Mesendoderm (in vitro differentiated cells): Measurements from ENCODE around the gene PKN3. TPM values are rescaled to one million over a fixed set of nuclear protein-coding genes. Genes with fewer than 3 reads are reported as not detected.

ENCODE experiments used
- DNase-seq: peaks from one replicate; pipeline ENCODE4 v3.0.0; 2013
- H2AK5ac ChIP-seq: 2 replicates; pipeline ENCODE4 v1.6.1; 2013; ENCODE audit warnings: low read length, inconsistent platforms
- H2BK120ac ChIP-seq: 2 replicates; pipeline ENCODE4 v1.6.1; 2013; ENCODE audit warnings: low read depth, mild to moderate bottlenecking, low read length, moderate library complexity, mixed read lengths
- H2BK15ac ChIP-seq: replicated peaks from 2 replicates; pipeline ENCODE4 v1.6.1; 2013; ENCODE audit warnings: low read depth, mild to moderate bottlenecking, moderate library complexity
- H2BK5ac ChIP-seq: 2 replicates; pipeline ENCODE4 v1.6.1; 2013; ENCODE audit warnings: low read length, inconsistent platforms
- H3K18ac ChIP-seq: 2 replicates; pipeline ENCODE4 v1.6.1; 2013; ENCODE audit warnings: mild to moderate bottlenecking, low read length, mixed read lengths
- H3K23ac ChIP-seq: one replicate; pipeline ENCODE4 v1.6.1; 2013; ENCODE audit warnings: low read length
- H3K27ac ChIP-seq: 2 replicates; pipeline ENCODE4 v1.5.1; 2013; ENCODE audit warnings: low read depth, mild to moderate bottlenecking, inconsistent platforms, low read length, moderate library complexity
- H3K27me3 ChIP-seq: 2 replicates; pipeline ENCODE4 v1.6.1; 2013; ENCODE audit warnings: low read length, control low read depth, mild to moderate bottlenecking, inconsistent platforms; ENCODE audit not compliant: insufficient read depth, poor library complexity
- H3K36me3 ChIP-seq: 2 replicates; pipeline ENCODE4 v1.6.1; 2013; ENCODE audit warnings: low read length, inconsistent platforms; ENCODE audit not compliant: control insufficient read depth, insufficient read depth
- H3K4ac ChIP-seq: one replicate; pipeline ENCODE4 v1.6.1; 2013; ENCODE audit warnings: low read depth, mild to moderate bottlenecking, low read length, moderate library complexity
- H3K4me1 ChIP-seq: 2 replicates; pipeline ENCODE4 v1.6.1; 2013; ENCODE audit warnings: low read depth, low read length, inconsistent platforms; ENCODE audit not compliant: control insufficient read depth
- H3K4me2 ChIP-seq: 2 replicates; pipeline ENCODE4 v1.6.1; 2013; ENCODE audit warnings: low read length
- H3K4me3 ChIP-seq: 2 replicates; pipeline ENCODE4 v1.5.1; 2013; ENCODE audit warnings: mild to moderate bottlenecking, low read length
- H3K56ac ChIP-seq: one replicate; pipeline ENCODE4 v1.6.1; 2013; ENCODE audit warnings: low read length
- H3K79me1 ChIP-seq: 2 replicates; pipeline ENCODE4 v1.6.1; 2013; ENCODE audit warnings: low read length, inconsistent platforms
- H3K79me2 ChIP-seq: 2 replicates; pipeline ENCODE4 v1.6.1; 2013; ENCODE audit warnings: mild to moderate bottlenecking, low read length; ENCODE audit not compliant: control insufficient read depth, insufficient read depth
- H3K9ac ChIP-seq: 2 replicates; pipeline ENCODE4 v1.6.1; 2013; ENCODE audit warnings: low read length, inconsistent platforms
- H4K5ac ChIP-seq: one replicate; pipeline ENCODE4 v1.6.1; 2013; ENCODE audit warnings: low read length
- H4K8ac ChIP-seq: one replicate; pipeline ENCODE4 v1.6.1; 2013; ENCODE audit warnings: low read depth, mild to moderate bottlenecking, control low read depth, low read length, moderate library complexity
- whole genome bisulfite sequencing: extraction: QIAGEN DNeasy Blood & Tissue Kit; methylation state at CpG from one replicate; pipeline ENCODE4 v1.1.7; 2013; ENCODE audit warnings: low lambda C conversion rate, missing lambda C conversion rate; ENCODE audit not compliant: insufficient coverage; ENCODE audit errors: extremely low coverage; 5-methylcytosine and 5-hydroxymethylcytosine counted together
- polyA plus RNA-seq, 2 experiments: library from polyadenylated mRNA; stranded (reverse); fragments of 200-250 nt; gene quantifications; one replicate each; pipeline ENCODE4 v1.2.3, GENCODE V29; 2013

The PKN3 gene
- polyA plus RNA-seq (2013, experiment 1 of 2) = 5.9 TPM
- polyA plus RNA-seq (2013, experiment 2 of 2) = 5.8 TPM

GRCh38 chr9:128702445-128702948, at the start of gene PKN3:
Gene PKN3 (plus strand): TSS chr9:128702503. CDS start chr9:128702916, 413 bp downstream.
- H3K27me3 ChIP-seq = no peaks in the 10 kb centered on the region
- peak within 1 kb of the TSS; percentile 60 for H3K27ac ChIP-seq

GRCh38 chr9:128653908-128654307, 48.4 kb upstream of the PKN3 start:
- H3K79me2 ChIP-seq = no peaks in the 10 kb centered on the region
- no peak overlapping the region for H2BK15ac ChIP-seq
- no peak overlapping the region for H4K8ac ChIP-seq
- peaks cover 2% of the 10 kb centered on the region for H3K79me1 ChIP-seq
- H3K4ac ChIP-seq = no peak overlapping the region
- no peak overlapping the region for H4K5ac ChIP-seq
- no peak overlapping the region for H2AK5ac ChIP-seq
- no peak overlapping the region for H3K18ac ChIP-seq
- H3K23ac ChIP-seq = no peak overlapping the region
- no peaks in the 10 kb centered on the region for H3K27me3 ChIP-seq
- no peak overlapping the region for H2BK5ac ChIP-seq
- H3K4me1 ChIP-seq = no peaks in the 10 kb centered on the region
- peak overlapping the region; percentile 49 for H3K56ac ChIP-seq
- H2BK120ac ChIP-seq = no peak overlapping the region
- DNase-seq = no peak
- H3K27ac ChIP-seq = no peak overlapping the region
- WGBS = no CpG with 5 or more reads among the region's 8 CpGs
- no peak overlapping the region for H3K4me2 ChIP-seq
- H3K36me3 ChIP-seq = no peaks in the 10 kb centered on the region
- no peak overlapping the region for H3K9ac ChIP-seq
- no peak overlapping the region for H3K4me3 ChIP-seq

More at GRCh38 chr9:128702445-128702948, at the start of gene PKN3:
- Histone ChIP-seq H3K36me3 (no peaks in the 10 kb centered on the region), H4K5ac (no peak within 1 kb of the TSS), H3K18ac (peak within 1 kb of the TSS; percentile 88), H3K56ac (peak within 1 kb of the TSS; percentile 81), H2AK5ac (no peak within 1 kb of the TSS), H4K8ac (no peak within 1 kb of the TSS), H2BK15ac (no peak within 1 kb of the TSS), H3K4me3 (peak within 1 kb of the TSS; percentile 72), H3K23ac (peak within 1 kb of the TSS; percentile 89), H2BK5ac (no peak within 1 kb of the TSS), H3K4me1 (peaks cover 2% of the 10 kb centered on the region), H3K79me2 (no peaks in the 10 kb centered on the region), H2BK120ac (no peak within 1 kb of the TSS), H3K4ac (peak within 1 kb of the TSS; percentile 1), H3K79me1 (no peaks in the 10 kb centered on the region), H3K4me2 (peak within 1 kb of the TSS; percentile 84), H3K9ac (peak within 1 kb of the TSS; percentile 88)
- WGBS = no CpG with 5 or more reads among the region's 65 CpGs
- DNase-seq = peak; percentile 92

GRCh38 chr9:128654481-128654880, 47.8 kb upstream of the PKN3 start:
- Histone ChIP-seq H3K79me2 (no peaks in the 10 kb centered on the region), H3K36me3 (no peaks in the 10 kb centered on the region), H3K4ac (no peak overlapping the region), H3K79me1 (peaks cover 2% of the 10 kb centered on the region), H3K4me2 (no peak overlapping the region), H4K8ac (no peak overlapping the region), H3K23ac (no peak overlapping the region), H2AK5ac (no peak overlapping the region), H3K9ac (no peak overlapping the region), H3K27me3 (no peaks in the 10 kb centered on the region), H2BK15ac (no peak overlapping the region), H3K4me3 (no peak overlapping the region), H3K56ac (no peak overlapping the region), H2BK5ac (no peak overlapping the region), H3K27ac (no peak overlapping the region), H3K4me1 (no peaks in the 10 kb centered on the region), H3K18ac (no peak overlapping the region), H2BK120ac (no peak overlapping the region), H4K5ac (no peak overlapping the region)
- no peak for DNase-seq
- WGBS = no CpG with 5 or more reads among the region's 1 CpG

- Histone ChIP-seq H2AK5ac (no peak within 1 kb of the TSS), H3K18ac (peak within 1 kb of the TSS; percentile 92), H3K27me3 (no peaks in the 10 kb centered on the region), H4K8ac (peak within 1 kb of the TSS; percentile 88), H4K5ac (peak within 1 kb of the TSS; percentile 98), H3K23ac (peak within 1 kb of the TSS; percentile 95), H2BK120ac (peak within 1 kb of the TSS; percentile 96), H3K4ac (no peak within 1 kb of the TSS), H3K4me2 (peak within 1 kb of the TSS; percentile 73), H3K9ac (peak within 1 kb of the TSS; percentile 92), H3K56ac (peak within 1 kb of the TSS; percentile 99), H3K4me3 (peak within 1 kb of the TSS; percentile 84), H3K79me2 (no peaks in the 10 kb centered on the region), H3K27ac (peak within 1 kb of the TSS; percentile 92), H2BK5ac (peak within 1 kb of the TSS; percentile 100), H2BK15ac (no peak within 1 kb of the TSS), H3K79me1 (peaks cover 2% of the 10 kb centered on the region), H3K36me3 (no peaks in the 10 kb centered on the region), H3K4me1 (no peaks in the 10 kb centered on the region)
- no CpG with 5 or more reads among the region's 86 CpGs for WGBS
- DNase-seq = peak; percentile 97
Observed at GRCh38 chr9:128656416-128657343, 45.6 kb upstream of the PKN3 start, which contains the start of gene DYNC2I2. Gene DYNC2I2 (minus strand): TSS chr9:128656847. CDS start chr9:128656726, 121 bp downstream.

- Histone ChIP-seq H3K79me1 (peaks cover 2% of the 10 kb centered on the region), H4K5ac (no peak overlapping the region), H2AK5ac (no peak overlapping the region), H2BK15ac (no peak overlapping the region), H3K18ac (no peak overlapping the region), H3K23ac (no peak overlapping the region), H3K27me3 (no peaks in the 10 kb centered on the region), H4K8ac (peak overlapping the region; percentile 57), H3K79me2 (no peaks in the 10 kb centered on the region), H3K4me1 (no peaks in the 10 kb centered on the region), H3K4ac (no peak overlapping the region), H3K4me2 (no peak overlapping the region), H2BK5ac (no peak overlapping the region), H2BK120ac (peak overlapping the region; percentile 62), H3K36me3 (no peaks in the 10 kb centered on the region), H3K56ac (peak overlapping the region; percentile 99), H3K4me3 (no peak overlapping the region), H3K27ac (no peak overlapping the region), H3K9ac (peak overlapping the region; percentile 87)
- WGBS = no CpG with 5 or more reads among the region's 13 CpGs
- DNase-seq = no peak
Observed at GRCh38 chr9:128657344-128657704, 45.0 kb upstream of the PKN3 start.
